ENCODE results near the gene PMPCA. TPM values are rescaled to one million over a fixed set of nuclear protein-coding genes. Genes with fewer than 3 reads are reported as not detected.

The PMPCA gene
- polyA plus RNA-seq, 1 experiment = 65.8 TPM

DNA sequence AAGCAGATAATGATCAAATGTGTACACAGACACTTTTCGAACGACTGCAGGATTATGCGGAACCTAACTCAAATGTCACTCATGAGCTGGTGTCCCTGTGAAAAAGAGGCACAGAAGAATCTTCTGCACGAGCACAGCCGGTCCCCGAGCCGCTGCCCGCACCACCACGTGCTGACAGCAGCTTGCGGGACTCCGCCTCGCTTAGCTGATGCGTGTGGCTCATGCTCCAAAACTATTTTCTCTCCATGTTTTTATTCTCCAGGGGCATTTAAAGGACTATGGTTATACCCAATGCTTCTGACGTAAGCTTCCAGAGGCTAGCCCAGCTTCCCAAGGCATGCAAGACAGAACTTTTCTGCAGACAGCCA lies 62.9 kb downstream of the PMPCA start:
- no peaks in the 10 kb centered on the region for H3K27me3 ChIP-seq (ENCODE audit: control insufficient read depth, insufficient read depth, low read length)
- CTCF ChIA-PET = no interaction called here
- H3K27ac ChIP-seq (ENCODE audit: low read depth, low read length) = no peak overlapping the region
- TF ChIP-seq, protein P1, sequence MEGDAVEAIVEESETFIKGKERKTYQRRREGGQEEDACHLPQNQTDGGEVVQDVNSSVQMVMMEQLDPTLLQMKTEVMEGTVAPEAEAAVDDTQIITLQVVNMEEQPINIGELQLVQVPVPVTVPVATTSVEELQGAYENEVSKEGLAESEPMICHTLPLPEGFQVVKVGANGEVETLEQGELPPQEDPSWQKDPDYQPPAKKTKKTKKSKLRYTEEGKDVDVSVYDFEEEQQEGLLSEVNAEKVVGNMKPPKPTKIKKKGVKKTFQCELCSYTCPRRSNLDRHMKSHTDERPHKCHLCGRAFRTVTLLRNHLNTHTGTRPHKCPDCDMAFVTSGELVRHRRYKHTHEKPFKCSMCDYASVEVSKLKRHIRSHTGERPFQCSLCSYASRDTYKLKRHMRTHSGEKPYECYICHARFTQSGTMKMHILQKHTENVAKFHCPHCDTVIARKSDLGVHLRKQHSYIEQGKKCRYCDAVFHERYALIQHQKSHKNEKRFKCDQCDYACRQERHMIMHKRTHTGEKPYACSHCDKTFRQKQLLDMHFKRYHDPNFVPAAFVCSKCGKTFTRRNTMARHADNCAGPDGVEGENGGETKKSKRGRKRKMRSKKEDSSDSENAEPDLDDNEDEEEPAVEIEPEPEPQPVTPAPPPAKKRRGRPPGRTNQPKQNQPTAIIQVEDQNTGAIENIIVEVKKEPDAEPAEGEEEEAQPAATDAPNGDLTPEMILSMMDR (IDR thresholded peaks at IDR 0.05; ENCODE audit: low read depth, low read length) = no peak
- no peaks in the 10 kb centered on the region; the same call in 1 of the 2 replicates for H3K9me3 ChIP-seq (ENCODE audit: control insufficient read depth, insufficient read depth, low read length)
- H3K4me3 ChIP-seq (ENCODE audit: low read depth, low read length) = no peak overlapping the region
- no peak for DNase-seq (ENCODE audit: low read depth, low spot score)
- POLR2A ChIA-PET = no interaction called here

Other genes with a start within 250 kb of the PMPCA start
- gene LHX3, start 205.5 kb upstream of the PMPCA start, polyA plus RNA-seq (2011; rRNA removed) = not detected in 2 replicates
- 12.8 and 14.7 TPM in 2 replicates for gene QSOX2, start 164.8 kb upstream of the PMPCA start, polyA plus RNA-seq (2011; rRNA removed)
- gene CCDC187, start 106.6 kb upstream of the PMPCA start, polyA plus RNA-seq (2011; rRNA removed) = not detected in 2 replicates
- 22.5 and 32.8 TPM in 2 replicates for gene GPSM1, start 83.1 kb upstream of the PMPCA start, polyA plus RNA-seq (2011; rRNA removed)
- gene DNLZ, start 46.9 kb upstream of the PMPCA start, polyA plus RNA-seq (2011; rRNA removed) = 3.7 and 4.7 TPM in 2 replicates
- gene CARD9, start 37.0 kb upstream of the PMPCA start, polyA plus RNA-seq (2011; rRNA removed) = 0.63 and 0.93 TPM in 2 replicates
- gene SNAPC4, start 10.5 kb upstream of the PMPCA start, polyA plus RNA-seq (2011; rRNA removed) = 2.2 and 2.4 TPM in 2 replicates
- 31.5 and 33.8 TPM in 2 replicates for gene ENTR1, start within 50 bp of the PMPCA start, polyA plus RNA-seq (2011; rRNA removed)
- gene INPP5E, start 29.2 kb downstream of the PMPCA start, polyA plus RNA-seq (2011; rRNA removed) = 4.3 and 5.2 TPM in 2 replicates
- 23.2 and 30.7 TPM in 2 replicates for gene SEC16A, start 72.4 kb downstream of the PMPCA start, polyA plus RNA-seq (2011; rRNA removed)
- 0.89 and 1.7 TPM in 2 replicates for gene NOTCH1, start 135.4 kb downstream of the PMPCA start, polyA plus RNA-seq (2011; rRNA removed)

Measured in AG04450 (cell line).